ENCODE data around the gene OSBPL8. TPM values are rescaled to one million over a fixed set of nuclear protein-coding genes. Genes with fewer than 3 reads are reported as not detected.

OSBPL8 gene
- total RNA-seq, 4 donors from 2014 or later, result 50.0 to 55.0 (median 54.7) TPM

GRCh38 chr12:76402259-76402658, 157.3 kb downstream of the OSBPL8 start:
- Histone ChIP-seq H3K27ac (replicated peaks in 1 of 4) (no peak overlapping the region), H3K4me3 (no peak overlapping the region), H3K27me3 (no peaks in the 10 kb centered on the region), H3K9me3 (no peaks in the 10 kb centered on the region), H3K4me1 (no peaks in the 10 kb centered on the region), H3K36me3 (peaks cover 0 to 24% (median 12%) of the 10 kb centered on the region in 4 donors)
- DNase-seq (ENCODE audit: extremely low spot score), result no peak
- TF ChIP-seq EP300 (IDR thresholded peaks at IDR 0.05) (no peak), CTCF (IDR thresholded peaks at IDR 0.05) (no peak), POLR2A (IDR thresholded peaks at IDR 0.05; ENCODE audit: low read depth) (no peak), POLR2AphosphoS5 (IDR thresholded peaks at IDR 0.05) (no peak)
- intact Hi-C loops (cut with DNase I), result no loop called here

- H3K36me3 ChIP-seq, result peaks cover 0 to 30% (median 14%) of the 10 kb centered on the region in 4 donors
- H3K9me3 ChIP-seq, result no peaks in the 10 kb centered on the region
- intact Hi-C loops (cut with DNase I), result no loop called here
- H3K4me1 ChIP-seq, result no peaks in the 10 kb centered on the region
- no peak overlapping the region for H3K4me3 ChIP-seq
- WGBS, result 93% methylated on average over 2 of the region's 2 CpGs
- no peaks in the 10 kb centered on the region for H3K27me3 ChIP-seq
- no peak for DNase-seq (ENCODE audit: extremely low spot score)
- H3K27ac ChIP-seq (replicated peaks in 1 of 4), result no peak overlapping the region
- TF ChIP-seq POLR2A (IDR thresholded peaks at IDR 0.05; ENCODE audit: low read depth), result no peak
- no peak for TF ChIP-seq POLR2AphosphoS5 (IDR thresholded peaks at IDR 0.05)
- no peak for TF ChIP-seq EP300 (IDR thresholded peaks at IDR 0.05)
- TF ChIP-seq CTCF (IDR thresholded peaks at IDR 0.05), result no peak
Measured at GRCh38 chr12:76400136-76400535, 159.4 kb downstream of the OSBPL8 start.

GRCh38 chr12:76399040-76399439, 160.5 kb downstream of the OSBPL8 start:
- Histone ChIP-seq H3K4me3 (no peak overlapping the region), H3K27ac (replicated peaks in 1 of 4) (no peak overlapping the region), H3K9me3 (no peaks in the 10 kb centered on the region), H3K4me1 (no peaks in the 10 kb centered on the region), H3K36me3 (peaks cover 0 to 33% (median 14%) of the 10 kb centered on the region in 4 donors), H3K27me3 (no peaks in the 10 kb centered on the region)
- intact Hi-C loops (cut with DNase I), result no loop called here
- WGBS, result 93% methylated on average over 2 of the region's 2 CpGs
- TF ChIP-seq POLR2AphosphoS5 (IDR thresholded peaks at IDR 0.05), result no peak
- TF ChIP-seq CTCF (IDR thresholded peaks at IDR 0.05), result no peak
- TF ChIP-seq EP300 (IDR thresholded peaks at IDR 0.05), result no peak
- no peak for TF ChIP-seq POLR2A (IDR thresholded peaks at IDR 0.05; ENCODE audit: low read depth)
- no peak for DNase-seq (ENCODE audit: extremely low spot score)

- H3K27me3 ChIP-seq, result no peaks in the 10 kb centered on the region
- intact Hi-C loops (cut with DNase I), result no loop called here
Measured at GRCh38 chr12:76398106-76398505, 161.5 kb downstream of the OSBPL8 start.

More at GRCh38 chr12:76398106-76398505, 161.5 kb downstream of the OSBPL8 start:
- H3K4me1 ChIP-seq, result no peaks in the 10 kb centered on the region
- TF ChIP-seq EP300 (IDR thresholded peaks at IDR 0.05) (no peak), POLR2AphosphoS5 (IDR thresholded peaks at IDR 0.05) (no peak), CTCF (IDR thresholded peaks at IDR 0.05) (no peak), POLR2A (IDR thresholded peaks at IDR 0.05; ENCODE audit: low read depth) (no peak)
- no peak for DNase-seq (ENCODE audit: extremely low spot score)
- no peak overlapping the region for H3K4me3 ChIP-seq
- no peaks in the 10 kb centered on the region for H3K9me3 ChIP-seq
- peaks cover 0 to 42% (median 16%) of the 10 kb centered on the region in 4 donors for H3K36me3 ChIP-seq
- no peak overlapping the region for H3K27ac ChIP-seq (replicated peaks in 1 of 4)

Measured in esophagus muscularis mucosa (tissue), 4 donors.